Raji (cell line): ENCODE results near the gene ALG12.

Experiments
- POLR2A ChIP-seq: IDR thresholded peaks from 2 replicates; pipeline ENCODE4 v1.6.1; 2011; ENCODE audit warnings: low read depth, low read length, control low read depth; ENCODE audit not compliant: insufficient read depth

ALG12 gene

DNA sequence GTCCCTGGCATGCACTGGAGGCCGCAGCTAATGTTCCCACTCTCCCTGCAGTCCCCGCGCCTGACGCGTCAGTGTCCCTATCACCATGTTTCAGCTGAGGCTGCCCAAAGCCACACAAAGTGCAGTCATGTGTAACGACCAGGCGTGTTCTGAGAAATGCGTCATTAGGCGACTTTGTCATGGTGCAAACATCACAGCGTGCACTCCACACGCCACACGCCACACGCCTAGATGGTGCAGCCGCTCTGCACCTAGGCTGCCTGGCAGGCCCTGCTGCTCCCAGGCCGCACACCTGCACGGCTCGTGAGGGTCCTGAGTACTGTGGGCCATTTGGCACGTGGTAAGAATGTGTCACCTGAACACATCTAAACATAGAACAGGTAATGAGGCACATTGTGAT is 2.6 kb upstream of the ALG12 start:
- no peak for TF ChIP-seq POLR2A

DNA sequence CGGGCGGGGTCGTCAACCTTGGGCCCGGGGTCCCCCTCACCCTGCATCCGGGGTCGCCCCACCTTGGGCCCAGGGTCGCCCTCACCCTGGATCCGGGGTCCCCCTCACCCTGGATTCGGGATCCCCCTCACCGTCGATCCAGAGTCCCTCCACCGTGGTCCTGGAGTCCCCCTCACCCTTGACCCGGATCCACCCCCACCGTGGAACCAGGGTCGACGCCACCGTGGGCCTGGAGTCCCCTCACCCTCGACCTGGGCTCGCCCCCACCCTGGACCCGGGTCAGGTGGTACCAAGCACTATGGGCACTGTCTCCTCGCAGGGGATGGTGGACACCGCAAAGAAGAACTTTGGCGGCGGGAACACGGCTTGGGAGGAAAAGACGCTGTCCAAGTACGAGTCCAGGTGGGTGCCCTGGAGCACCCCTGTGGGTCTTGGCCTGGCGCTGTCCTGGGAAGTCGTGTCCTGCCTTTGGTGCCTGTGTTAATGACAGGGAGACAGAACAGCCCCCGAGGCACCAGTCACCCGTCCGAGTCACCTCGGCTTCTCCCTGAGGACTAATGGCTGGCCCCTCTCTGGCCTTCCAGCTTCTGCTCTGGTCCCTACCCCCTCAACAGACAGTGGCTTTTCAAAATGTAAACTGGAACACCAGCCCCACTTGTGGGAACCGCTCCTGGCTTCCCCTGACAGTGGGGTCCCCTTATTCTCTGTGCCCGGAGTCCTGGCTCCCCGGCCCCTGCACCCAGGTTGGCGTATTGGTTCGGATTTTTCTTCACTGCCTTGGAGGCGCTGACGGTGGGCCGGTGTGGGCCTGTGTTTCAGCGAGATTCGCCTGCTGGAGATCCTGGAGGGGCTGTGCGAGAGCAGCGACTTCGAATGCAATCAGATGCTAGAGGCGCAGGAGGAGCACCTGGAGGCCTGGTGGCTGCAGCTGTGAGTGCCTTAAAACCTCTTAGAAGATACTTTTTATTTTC is 958 bp upstream of the ALG12 start:
- TF ChIP-seq POLR2A = no peak

DNA sequence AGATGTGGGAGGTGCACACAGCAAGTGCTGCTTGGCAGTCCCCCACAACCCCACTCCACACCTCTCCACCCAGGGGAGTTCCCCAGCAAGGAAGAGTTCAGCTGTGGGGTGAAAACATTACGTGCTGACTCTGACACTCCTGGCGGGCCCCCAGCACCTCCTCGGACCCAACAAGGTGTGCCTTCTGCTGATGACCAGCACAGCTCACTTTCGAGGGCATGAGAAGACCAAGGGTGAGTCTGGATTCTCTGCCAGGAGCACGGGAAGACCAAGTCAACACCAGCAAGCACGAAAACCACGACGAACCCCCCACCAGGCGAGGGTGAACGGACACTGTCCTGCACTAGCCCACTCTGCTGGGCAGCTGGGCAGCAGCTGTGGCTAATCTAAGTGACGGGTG is 1.4 kb downstream of the ALG12 start:
- TF ChIP-seq POLR2A = no peak

DNA sequence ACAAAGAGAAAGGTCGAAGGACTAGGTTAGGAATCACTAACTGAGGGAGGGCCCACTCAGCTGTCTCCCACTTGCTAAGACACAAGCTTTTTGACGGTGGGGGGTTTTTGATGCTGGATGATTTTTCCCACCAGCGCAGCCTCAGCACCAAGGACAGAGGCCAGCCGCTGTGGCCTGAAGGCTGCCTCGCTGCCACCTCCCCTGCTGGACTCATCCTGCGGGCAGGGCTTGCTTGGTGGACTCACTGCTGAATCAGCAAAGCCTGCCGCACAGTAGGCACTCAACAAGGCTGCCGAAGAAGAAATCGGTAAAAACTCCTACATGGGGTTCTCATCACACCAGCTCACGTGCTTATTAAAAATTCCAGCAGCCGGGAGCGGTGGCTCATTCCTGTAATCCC is 2.6 kb downstream of the ALG12 start:
- no peak for TF ChIP-seq POLR2A

DNA sequence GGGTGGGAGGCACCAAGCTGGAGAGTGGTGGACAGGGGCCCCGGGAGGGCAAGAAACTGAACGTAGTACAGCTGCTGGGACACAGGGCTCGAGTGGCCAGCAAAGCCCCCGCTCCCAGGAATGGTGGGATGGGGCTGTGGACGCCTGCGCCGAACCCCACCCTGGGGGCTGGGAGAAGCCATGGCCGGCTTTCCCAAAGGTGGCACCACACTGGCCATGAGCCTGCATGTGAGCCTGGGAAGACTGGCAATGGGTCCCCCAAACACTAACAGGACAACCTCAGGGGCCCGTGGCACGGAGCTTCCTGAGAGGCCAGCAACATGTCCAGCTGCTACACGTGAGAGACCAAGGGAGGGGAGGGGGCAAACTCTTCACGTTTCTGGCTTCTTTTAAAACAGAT is 4.0 kb downstream of the ALG12 start:
- TF ChIP-seq POLR2A = no peak

DNA sequence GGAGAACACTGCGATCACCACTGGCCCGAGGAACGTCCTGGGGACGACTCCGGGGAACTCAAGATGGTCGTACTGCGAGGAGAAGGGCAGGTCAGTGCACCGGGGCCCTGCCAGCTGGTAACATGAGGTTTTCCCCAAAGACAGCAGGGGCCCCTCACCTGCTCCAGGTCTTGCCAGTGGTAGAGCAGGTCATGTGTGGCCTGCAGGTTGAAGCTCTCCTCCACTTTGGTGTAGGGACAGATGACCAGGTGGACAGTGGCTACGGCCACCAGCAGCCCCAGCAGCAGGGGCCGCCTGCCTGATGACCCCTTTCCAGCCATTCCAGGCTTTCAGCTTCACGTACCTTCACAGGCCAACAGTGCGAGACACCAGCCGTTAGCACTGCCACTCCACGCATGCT is 4.8 kb downstream of the ALG12 start:
- TF ChIP-seq POLR2A = no peak

DNA sequence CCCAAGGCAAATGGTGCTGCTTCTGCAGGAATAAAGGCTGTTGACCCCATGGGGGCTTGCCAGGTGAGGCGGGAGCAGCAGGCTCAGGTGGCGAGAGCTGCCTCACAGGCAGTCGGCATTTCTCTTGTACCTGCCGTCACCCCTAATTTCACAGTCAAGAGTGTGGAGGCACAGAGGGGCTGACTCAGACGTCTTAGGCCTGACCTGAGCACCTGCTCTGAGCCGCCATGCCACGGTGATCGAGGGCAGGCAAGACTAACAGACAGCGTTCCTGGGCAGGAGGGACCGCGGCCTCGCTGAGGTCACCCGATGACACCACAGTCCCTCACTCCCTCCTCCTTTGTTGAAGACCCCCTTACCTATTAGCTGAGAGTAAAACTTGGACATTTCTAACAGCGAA is 5.2 kb downstream of the ALG12 start:
- TF ChIP-seq POLR2A = no peak

DNA sequence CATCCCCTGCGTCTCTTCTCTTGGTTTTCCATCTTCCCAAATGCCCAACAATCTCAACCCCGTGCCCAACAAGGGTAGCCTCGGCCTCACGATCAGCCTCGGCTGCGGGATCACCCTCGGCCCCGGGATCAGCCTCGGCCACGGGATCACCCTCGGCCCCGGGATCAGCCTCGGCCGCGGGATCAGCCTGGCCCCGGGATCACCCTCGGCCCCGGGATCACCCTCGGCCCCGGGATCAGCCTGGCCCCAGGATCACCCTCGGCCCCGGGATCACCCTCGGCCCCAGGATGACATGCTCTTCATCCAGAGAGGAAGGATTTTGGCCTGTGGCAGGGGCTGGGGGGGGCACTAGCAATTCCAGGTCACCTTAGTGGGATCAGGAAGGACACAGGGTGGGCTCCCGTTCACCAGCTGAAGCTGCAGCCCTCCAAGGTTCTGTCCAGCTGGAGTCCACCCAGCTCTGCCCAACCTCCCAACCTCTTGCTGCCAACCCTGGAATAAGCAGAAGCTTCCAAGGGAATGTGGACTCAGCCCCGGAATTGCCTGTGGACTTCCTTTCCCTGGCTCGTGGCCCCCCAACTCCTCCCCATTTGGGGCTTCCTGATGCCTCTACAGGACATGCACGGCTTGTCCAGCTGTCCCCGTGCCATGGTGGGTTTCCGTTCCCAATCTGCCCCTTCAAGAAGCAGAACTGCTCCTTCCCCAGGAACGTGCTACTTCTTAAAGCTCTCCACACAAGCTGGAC is 6.2 kb downstream of the ALG12 start:
- no peak for TF ChIP-seq POLR2A

DNA sequence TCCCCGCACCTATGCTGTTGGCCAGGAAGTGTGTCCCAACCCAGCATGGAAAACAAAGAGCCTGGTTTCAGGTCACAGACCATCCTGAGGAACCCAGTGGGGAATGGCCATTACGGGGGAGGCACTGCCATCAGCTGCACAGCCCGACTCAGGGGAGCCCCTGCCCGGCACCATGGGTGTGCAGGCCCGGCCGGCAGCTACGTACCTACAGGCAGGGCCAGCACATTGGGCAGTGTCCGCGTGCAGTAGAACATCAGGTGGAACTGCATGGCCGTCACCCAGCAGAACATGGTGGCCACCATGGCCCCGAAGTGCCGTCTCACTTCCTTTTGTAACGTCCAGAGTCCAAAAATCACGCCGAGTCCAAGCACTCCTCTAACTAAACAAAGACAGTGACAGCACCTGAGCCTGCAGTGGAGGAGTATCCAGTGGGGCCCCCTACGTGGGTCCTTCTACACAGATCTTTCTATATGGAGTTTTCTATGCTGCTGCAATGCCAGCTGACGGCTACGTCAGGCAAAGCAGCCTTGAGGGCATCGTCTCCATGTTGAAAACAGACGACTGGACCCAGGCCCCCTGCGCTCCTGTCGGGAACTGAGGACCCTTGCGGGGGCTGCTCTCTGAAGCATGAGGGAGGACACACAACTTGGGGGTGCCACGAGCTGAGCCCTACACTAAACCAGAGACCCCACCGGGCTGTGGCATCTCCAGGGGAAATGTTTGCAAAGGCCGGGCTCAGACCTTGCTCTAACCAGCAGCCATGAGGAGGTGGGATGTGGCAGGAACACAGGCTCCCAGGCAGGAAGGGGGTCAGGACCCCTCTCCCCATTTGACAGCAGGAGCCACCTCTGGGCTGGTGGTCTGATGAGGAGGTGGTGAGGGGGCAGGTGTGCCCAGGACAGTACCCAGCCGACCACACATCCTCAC is 7.7 kb downstream of the ALG12 start:
- TF ChIP-seq POLR2A = no peak

DNA sequence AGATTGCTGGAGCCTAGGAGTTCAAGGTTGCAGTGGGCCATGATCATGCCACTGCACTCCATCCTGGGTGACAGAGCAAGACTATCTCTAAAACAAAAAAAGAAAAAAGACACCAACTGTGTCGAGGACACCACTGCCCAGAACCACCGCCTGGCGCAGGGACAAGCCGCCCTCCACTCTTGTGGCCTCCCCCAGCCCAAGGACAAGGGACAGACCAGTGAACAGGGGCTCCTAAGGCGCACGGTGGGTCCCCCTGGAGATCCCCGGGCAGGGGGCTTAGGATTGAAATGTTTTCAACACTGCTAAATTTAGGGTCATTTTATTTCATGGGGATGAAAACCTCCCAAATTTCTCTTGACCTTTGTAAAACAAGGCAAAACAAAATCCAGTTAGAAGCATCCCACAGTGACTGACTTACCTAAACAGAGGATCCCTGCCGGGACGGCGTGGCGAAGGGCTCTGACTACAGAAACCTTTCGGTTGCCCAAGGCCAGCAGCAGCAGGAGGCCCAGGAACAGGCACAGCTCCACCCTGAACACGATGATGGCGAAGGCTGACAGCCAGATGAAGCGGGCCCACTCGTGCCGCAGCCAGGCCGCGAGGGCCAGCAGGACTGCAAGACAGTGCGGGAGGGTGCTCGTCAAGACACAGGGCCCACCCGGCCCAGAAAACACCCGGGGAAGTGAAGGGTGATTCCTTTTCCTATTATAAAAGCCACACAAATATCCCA is 8.6 kb downstream of the ALG12 start:
- no peak for TF ChIP-seq POLR2A

DNA sequence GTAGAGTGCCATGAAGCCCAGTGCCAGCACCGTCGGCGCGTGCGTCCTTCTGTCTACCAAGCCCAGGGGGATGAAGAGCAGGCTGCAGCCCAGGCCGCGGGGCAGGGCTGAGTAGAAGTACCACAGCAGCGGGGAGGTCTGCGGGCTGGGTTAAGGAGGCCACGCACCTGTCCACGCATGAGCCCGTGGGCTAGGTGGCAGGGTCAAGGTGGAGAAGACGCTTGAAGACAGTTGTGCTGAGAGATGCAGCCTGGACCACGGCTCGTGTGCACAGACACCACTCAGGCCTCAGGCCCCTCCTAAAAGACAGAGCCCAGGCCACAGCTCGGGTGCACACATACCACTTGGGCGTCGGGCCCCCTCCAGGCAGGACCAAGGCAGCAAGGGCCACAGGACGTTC is 10.4 kb downstream of the ALG12 start:
- no peak for TF ChIP-seq POLR2A

DNA sequence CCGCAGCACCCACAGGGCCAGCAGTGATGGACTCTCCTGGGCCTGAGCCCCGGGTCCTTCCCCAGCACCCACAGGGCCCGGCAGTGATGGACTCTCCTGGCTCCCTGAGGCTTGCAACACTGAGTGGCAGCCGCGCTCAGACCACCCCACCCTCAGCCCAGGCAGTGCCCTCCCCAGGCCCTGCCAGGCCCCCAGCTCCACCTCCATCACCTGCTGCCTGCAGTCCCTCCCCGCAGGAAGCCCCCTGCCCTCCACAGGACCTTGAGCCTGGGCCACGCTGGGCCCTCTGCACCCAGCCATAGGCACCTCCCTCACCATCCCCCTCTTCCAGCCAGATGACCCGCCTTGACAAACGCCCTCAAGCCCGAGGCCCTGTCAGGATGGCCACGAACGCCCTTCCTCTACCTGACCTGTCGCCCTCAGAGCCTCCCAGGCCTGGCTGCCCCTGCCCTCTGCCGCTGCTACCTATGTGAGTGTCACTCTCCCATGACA is 11.4 kb downstream of the ALG12 start:
- no peak for TF ChIP-seq POLR2A

DNA sequence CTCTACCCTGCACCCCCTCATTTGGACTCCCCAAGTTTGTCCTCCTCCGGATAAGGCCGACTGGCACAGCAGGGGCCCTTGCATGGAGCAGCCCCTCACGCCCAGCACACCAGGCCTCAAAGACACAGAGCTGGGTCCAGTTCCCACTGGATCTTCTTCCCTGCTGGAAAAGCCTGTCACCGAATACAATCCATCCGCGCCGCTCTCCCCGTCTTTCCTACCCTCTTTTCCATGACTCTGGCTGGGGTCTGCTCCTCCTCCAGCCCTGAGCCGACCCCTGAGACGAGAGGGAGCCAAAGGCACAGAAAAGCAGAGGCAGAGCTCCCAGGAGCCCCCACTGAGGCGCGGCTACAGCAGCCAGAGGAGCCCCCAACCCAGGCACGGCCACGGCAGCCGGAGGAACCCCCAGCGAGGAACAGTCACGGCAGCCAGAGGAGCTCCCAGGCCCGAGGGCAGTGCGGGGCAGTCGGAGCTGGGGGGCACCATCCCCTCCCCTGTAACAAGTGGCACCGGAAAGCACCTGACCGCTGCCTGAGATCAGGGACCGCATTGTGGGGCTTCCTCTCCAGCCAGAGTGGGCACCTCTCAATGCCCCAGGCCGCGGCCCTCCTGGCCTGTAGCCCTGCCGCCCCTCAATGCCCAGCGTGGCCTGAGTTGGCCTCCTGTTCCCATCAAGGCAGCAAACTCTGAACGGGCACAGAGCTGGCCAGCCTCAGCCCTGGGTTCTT is 12.0 kb downstream of the ALG12 start:
- TF ChIP-seq POLR2A = no peak

DNA sequence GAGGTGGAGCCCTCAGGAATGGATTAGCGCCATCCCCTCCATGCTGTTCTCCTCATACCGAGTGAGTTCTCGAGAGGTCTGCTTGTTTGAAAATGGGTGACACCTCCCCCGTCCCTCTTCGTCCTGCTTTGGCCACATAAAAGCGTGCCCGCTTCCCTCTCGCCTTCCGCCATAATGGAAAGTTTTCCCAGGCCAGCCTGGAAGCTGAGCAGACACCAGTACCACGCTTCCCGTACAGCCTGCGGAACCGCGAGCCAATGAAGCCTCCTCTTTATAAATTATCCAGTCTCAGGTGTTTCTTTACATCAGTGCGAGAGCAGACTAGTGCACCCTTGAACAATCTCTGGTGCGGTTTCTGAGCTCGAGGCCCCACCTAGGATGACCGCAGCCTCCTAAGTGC is 12.8 kb downstream of the ALG12 start:
- TF ChIP-seq POLR2A = no peak
